T47D (cell line): Measurements from ENCODE around the gene KCNQ1.

Source experiments
- DNase-seq, 2 experiments: peaks; one replicate each; pipeline versions ENCODE4 v3.0.0 to v3.0.0-alpha.2; 2011 to 2012; ENCODE audit warnings: low read depth in 1 of 2, low spot score in 1 of 2
- JUND ChIP-seq: IDR thresholded peaks from 2 replicates; pipeline ENCODE4 v1.6.1; 2012; ENCODE audit warnings: low read depth
- in situ Hi-C: cut with HindIII; loops from 2 replicates; pipeline ENCODE4 v1.10.0; 2016; ENCODE audit warnings: low sequenced_read_pairs, low pct_unique_long_range_greater_than_20kb

Gene KCNQ1

DNA sequence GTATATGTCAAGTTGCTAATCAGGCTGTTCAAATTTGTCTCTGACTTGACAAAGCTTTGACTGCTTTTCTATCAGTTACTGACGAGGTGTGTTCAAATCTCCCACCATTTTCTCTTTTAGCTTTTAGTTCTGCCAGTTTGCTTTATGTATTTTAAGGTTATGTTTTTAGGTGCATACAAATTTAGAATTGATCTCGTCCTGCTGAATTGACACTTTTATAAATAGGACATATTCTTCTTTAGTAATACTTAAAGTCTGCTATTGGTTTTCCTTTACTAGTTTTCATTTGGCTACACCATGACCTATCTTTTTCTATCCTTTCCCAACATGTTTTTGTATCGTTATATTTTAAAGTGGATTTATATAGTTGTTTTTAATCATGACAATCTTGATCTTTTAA, 320.7 kb downstream of the KCNQ1 start:
- in situ Hi-C loops = no loop called here
- no peak for DNase-seq
- TF ChIP-seq JUND = no peak

DNA sequence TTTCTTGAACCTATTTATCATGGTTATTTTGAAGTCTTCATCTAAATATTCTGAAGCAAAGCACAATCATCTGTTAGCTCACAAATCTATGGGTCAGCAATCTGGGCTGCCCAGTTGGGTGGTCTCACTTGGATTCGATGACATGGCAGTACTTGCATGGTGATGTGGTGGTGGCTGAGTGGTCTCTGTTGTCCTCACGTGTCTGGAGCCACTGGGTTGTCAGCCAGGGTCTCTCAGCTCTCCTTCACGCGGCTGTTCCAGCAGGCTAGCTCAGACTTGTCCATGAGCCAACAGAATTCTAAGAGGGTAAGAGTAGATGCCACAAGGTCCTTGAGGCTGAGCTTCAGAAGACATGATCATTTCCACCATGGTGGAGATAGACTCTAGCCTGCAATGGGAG, 321.4 kb downstream of the KCNQ1 start:
- no peak for DNase-seq
- TF ChIP-seq JUND = no peak
- in situ Hi-C loops = no loop called here

DNA sequence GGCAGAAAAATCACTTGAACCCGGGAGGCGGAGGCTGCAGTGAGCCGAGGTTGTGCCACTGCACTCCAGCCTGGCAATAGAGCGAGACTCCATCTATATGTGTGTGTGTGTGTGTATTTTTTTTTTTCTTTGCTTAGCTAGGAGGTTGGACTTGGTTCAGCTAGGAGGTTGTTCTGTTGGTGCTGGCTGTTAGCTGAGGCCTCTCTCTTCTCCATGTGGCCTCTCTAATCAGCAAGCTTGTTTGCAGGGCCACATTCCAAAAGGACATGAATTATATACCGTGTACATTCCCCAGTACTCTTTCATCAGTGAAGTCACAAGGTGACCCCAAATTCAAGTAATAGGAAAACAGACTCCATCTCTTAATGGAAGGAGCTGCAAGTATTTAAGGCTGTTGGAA, 322.3 kb downstream of the KCNQ1 start:
- no peak for DNase-seq
- TF ChIP-seq JUND = no peak
- in situ Hi-C loops = no loop called here

DNA sequence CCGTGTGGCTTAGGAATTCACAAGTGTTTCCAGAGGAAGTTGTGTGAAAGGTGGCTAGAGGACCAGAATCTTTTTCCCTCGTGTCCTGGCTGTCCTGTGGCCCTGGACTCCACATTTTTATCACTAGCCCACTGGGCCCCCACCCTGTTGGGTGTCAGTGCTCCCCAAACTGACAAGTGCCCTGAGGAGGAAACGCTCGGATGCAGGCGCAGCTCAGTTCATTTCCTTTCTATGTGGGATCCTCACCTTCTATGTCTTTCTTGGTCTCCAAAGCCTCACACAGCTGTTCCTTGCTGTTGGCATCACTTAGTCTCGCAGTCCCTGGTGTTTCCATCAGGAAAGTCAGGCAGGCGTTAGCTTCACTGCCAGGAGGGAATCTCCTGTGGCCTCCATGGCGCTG, 323.0 kb downstream of the KCNQ1 start:
- in situ Hi-C loops = no loop called here
- no peak for DNase-seq
- no peak for TF ChIP-seq JUND

DNA sequence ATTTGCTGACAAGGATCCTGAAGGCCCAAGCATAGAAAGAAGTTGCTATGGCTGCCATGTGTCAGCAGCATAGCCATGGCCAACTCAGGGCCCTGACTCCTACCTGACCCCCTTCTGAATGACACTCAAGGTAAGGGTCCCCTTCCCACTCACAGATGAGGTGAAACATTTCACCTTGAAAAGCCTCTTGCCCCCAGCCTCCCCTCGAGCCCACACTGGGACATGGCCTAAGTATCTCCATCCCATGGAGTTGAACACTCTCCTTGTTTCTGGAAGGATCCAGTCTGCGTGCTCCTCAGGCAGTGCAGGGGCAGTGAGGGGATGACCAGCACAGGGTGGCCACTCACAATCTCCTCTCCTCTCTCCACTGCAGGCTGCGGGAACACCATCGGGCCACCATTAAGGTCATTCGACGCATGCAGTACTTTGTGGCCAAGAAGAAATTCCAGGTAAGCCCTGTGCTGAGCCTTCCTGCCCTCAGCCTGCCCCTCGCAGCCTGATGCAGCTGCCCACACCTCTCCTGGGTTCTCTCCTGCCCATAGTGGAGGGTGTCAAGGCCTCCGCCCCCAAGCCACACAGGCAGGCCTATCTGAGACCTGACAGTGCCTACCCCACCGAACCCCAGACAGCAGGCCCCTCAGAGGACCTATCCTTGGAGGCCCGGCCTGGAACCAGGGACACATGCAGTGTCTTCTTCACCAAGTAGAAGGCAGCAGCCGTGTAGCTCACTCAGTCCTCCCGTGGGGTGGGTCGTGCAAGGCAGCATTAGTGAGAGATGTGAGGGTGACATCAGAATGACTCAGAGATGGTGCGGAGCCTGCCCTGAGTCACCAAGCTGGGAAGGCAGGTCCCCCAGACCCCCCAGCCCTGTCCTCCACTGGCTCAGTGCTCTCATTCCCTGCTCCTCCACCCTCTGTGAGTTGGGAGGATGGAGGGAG, 323.9 kb downstream of the KCNQ1 start:
- no peak for DNase-seq
- in situ Hi-C loops = no loop called here
- no peak for TF ChIP-seq JUND

DNA sequence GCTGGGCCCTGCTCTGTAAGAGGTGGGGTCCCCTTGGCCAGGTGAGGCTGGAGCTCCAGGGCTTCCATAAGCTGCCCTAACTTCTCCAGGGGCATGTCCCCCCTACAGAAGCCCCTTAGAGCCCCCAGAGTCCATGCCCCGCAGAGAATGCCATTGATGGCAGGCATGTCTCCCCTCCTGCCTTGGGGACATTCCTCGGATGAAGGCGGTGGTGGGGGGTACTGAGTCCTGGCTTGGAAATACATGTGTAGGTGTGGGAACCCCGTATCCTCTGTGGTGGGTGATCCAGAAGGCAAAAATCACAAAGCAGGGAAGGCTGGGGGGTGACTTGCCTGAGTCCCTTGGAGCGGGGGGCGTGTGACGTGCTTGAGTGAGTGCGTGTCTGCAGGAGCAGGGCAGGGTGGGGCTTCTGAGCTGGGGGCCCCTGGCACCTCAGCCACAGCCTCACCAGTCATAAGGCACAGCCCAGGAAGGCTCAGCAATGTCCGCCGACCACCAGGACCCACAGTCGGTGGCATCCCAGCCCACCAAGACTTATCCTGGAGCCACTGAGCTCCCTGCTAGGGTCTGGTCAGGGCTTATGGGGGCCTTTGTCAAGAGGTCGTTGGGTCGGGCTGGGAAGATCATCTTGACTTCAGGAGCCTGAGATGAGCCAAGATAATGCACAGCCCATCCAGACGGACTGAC, 324.7 kb downstream of the KCNQ1 start:
- in situ Hi-C loops = no loop called here
- no peak for DNase-seq
- no peak for TF ChIP-seq JUND

DNA sequence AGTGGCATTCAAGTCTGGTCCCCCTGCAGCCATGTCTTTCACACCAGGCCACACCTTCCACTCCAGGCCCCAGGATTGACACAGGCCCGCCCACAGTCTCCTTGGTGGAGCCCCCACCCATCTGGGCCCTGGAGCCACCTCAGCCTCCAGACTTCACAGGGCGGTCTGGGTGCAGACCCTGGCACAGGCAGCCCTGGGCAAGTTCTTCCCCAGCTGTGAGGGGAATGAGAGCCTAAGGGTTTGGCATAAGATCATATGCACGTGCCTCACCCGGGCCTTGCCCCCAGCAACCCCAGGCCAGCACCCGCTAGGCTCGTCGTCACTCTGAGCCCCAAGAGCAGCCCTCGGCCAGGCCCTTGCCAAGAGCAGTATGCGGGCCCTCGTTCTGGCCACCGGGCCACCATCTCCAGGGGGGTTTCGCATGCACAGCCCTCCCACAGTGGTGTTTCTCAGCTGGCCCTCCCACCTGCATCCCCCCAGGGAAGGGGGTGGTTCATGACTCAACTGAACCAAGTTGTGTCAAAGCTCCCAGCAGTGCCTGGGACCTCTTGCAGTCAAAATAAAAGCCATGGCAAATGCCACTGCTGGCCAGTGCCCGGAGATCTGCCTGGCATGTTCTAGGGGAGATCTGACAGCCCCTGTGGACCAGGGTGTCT, 325.4 kb downstream of the KCNQ1 start:
- in situ Hi-C loops = no loop called here

DNA sequence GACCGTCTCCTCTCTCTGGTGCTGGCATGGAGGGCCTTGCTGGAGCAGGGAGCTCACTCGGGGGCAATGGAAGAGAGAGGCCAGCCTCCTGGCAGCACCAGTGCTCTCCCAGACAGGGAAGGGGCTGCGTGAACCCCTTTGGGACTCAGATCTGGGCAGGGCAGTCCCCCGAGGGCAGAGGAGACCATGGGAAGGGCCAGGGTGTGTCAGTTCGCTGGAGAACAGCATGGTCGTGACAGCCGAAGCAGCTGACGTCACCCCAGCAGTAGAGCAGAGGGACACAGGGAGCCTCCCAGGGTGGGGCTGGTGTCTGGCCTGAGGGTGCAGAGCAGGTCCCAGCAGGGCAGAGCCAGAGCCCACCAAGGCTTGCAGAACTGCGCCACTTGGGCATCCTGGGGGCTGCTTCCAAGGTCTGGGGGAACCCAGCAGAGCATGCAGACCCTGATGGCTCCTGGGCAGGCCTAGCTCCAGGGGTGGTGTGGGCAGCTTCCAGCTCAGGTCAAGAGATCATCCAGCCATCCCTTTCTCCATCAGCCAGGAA, 326.0 kb downstream of the KCNQ1 start:
- TF ChIP-seq JUND = no peak
- in situ Hi-C loops = no loop called here
- DNase-seq = no peak

More for the DNA sequence above, 325.4 kb downstream of the KCNQ1 start:
- DNase-seq = no peak
- TF ChIP-seq JUND = no peak

DNA sequence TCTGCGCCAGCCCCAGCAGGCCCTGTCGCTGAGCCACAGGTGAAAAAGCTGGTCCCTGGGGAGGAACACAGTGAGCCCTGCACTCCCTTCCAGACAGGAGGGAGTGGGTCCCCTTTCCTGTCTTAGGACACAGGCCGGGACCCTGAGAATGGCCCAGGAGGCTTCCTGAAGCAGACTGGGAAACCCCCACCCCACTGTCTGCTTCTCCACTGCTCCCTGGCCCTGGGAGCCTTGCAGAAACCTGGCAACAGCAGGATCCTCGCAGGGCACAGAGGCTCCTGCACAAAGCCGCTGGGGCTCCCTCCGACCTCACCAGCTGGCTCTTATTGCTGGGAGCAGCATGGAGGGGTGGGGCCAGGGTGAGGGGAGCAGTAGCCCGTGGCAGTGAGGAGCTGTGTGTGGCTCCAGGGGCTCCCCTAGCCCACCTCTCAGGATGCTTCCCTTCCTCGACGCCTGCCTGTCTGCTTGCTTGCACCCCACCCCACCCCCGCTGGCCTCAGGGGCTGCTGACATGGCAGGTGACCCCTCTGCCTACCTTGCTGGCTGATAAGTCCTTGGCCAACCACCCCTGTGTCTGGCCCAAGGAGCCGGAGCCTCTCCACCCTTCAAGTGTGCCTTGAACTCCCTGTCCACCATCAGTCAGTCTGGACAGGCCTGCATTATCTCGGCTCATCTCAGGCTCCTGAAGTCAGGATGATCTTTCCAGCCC, 327.1 kb downstream of the KCNQ1 start:
- DNase-seq = no peak
- no peak for TF ChIP-seq JUND
- in situ Hi-C loops = no loop called here

DNA sequence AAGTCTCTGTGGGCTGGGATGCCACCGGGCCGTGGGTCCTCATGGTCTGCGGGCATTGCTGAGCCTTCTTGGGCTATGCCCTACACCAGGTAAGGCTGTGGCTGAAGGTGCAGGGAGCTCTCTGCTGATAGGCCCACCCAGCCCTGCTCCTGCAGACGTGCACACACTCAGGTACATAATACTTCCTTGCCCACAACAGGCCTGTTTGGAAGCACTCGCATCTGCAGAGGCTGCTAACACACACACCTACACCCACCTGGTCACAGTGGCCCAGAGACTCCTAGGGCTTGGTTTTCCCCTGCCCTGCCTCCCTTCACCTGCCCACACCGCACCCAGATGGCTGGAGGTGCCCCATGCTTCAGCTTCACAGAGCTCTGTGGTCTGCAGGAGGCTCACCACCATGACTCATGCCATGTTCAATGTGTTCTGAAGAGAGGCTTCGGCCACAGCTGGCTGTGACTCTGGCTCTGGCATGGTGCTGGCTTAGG, 327.8 kb downstream of the KCNQ1 start:
- no peak for DNase-seq
- in situ Hi-C loops = no loop called here
- TF ChIP-seq JUND = no peak

DNA sequence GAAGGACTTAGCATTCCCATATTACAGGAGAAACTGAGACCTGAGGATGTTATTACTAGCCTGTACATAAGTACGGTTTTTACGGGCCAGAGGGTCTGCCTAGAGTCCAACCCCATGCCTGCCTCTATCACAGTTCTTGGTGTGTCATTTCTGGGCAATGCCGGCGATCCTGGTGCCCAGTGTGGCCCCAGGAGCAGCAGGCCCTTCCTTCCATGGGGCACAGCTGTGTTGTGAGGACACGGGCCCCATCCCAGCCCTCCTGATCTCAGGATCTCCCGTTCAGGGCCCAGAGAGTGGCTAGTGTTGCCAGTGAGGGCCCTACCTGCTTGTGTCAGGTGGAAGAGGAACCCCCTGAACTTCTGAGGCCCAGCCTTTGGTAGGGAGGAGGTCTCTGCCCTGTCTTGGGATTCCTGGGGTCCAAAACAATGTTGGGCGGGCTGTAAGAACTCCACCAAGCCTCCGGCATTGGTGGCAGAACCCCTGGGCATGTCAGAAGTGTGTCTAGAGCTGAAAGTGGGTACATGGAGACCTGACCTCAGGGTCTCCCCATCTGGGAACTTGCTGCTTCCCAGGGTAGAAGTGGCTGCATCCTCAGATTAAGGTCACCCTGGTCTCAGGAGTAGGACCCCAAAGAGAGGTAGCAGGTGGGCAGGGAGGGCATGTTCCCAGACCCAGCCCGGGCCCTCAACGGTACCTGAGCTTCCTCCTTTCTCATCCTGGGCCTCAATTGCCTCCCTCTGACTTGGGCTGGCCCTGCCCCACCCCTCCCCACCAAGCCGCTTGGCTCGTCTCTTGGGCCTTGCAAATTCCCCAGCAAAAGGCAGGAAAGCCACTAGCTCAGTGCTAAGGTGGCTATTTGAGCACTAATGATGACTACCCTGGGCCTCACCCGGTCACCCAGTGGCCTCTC, 329.6 kb downstream of the KCNQ1 start:
- in situ Hi-C loops = no loop called here
- TF ChIP-seq JUND = no peak

More for the DNA sequence above, 329.6 kb downstream of the KCNQ1 start:
- DNase-seq = no peak
